Measurements from ENCODE around the gene CELSR2.

DNA sequence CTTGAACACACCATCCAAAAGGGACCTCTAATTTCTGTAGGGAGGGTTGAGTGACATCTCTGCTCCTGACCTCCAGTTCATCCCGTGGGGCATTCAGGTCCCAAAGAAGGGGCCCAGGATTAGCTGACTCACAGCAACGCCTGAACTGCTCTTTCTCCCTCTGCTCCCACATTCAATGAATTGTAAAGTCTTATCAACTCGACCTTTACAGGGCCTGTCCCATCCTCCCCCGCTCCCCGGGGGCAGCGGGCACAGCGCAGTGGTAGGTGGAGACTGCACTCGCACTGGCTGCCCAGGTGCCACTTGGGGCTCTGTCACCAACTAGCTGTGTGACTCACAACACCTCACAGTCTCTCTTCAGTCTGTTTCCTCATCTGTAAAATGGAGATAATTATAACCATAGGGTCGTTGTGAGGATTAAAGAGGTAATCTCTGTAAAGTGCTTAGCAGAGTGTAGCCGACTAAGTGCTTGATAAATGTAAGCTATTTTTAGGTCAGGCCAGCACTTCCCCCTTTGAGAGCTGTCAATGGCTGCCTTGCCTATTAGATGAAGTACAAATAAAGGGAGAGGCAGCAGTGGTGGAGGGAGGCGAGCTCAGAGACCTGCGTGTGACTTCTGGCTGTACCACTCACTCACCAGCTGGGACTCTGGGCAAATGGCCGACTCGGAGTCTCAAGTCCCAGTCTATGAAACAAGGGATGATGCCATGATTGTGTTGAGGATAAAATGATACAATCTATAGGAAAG lies 58.1 kb downstream of the CELSR2 start:
- TF ChIP-seq, protein P1, sequence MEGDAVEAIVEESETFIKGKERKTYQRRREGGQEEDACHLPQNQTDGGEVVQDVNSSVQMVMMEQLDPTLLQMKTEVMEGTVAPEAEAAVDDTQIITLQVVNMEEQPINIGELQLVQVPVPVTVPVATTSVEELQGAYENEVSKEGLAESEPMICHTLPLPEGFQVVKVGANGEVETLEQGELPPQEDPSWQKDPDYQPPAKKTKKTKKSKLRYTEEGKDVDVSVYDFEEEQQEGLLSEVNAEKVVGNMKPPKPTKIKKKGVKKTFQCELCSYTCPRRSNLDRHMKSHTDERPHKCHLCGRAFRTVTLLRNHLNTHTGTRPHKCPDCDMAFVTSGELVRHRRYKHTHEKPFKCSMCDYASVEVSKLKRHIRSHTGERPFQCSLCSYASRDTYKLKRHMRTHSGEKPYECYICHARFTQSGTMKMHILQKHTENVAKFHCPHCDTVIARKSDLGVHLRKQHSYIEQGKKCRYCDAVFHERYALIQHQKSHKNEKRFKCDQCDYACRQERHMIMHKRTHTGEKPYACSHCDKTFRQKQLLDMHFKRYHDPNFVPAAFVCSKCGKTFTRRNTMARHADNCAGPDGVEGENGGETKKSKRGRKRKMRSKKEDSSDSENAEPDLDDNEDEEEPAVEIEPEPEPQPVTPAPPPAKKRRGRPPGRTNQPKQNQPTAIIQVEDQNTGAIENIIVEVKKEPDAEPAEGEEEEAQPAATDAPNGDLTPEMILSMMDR (conservative IDR thresholded peaks at IDR 0.05; ENCODE audit: low read depth, low read length), result no peak
- no peak for TF ChIP-seq EZH2 (IDR thresholded peaks at IDR 0.05; ENCODE audit: borderline replicate concordance, low read depth, low read length, poor library complexity, severe bottlenecking)
